NK-92 (cell line): ENCODE results near the gene OTUD6A.
"Not testable (repeated sequence)": the region's sequence is repeated elsewhere in the genome, so short reads cannot be mapped to it uniquely, and the experiment has no call there.

Experiments
- DNase-seq: peaks from one replicate; lab custom pipeline; 2025; ENCODE audit not compliant: unreplicated experiment; lab: John Stamatoyannopoulos, UW

OTUD6A gene

DNA sequence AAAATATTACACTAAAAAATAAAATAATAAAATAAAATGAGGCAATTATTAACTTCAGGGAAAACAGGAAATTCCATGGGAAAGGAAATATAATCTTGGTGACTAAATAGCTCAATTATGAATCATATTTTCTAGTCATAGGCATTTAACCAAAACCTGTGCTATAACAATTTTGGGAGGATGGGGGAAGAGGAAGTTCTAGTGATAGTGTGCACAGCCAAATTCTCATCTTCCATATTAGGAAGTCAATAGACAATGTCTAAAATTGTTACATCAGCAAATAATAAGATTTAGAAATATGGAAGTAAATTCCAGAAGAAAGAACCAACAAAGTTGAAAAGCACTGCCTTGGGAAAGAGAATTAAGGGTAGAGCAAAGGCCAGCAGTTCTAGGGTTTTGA, 15.3 kb upstream of the OTUD6A start:
- no peak for DNase-seq

DNA sequence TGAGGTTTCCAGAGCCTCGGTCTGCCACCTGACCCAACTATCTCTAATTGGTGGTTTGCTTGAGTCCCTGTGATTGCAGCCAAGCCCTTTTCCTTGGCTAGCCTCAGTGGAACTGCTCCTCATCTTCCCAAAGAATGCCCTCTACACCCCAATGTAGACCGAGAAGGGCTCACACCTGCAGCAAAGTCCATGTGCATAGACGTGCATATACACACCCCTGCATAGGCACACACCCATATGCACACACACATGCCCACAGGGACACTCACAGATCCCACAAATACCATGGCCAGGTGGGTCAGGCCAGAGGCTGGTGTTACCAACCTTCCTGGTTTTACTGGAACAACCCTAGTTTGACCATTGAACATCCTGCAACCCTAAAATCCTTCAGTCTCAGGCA, 12.9 kb upstream of the OTUD6A start:
- no peak for DNase-seq

DNA sequence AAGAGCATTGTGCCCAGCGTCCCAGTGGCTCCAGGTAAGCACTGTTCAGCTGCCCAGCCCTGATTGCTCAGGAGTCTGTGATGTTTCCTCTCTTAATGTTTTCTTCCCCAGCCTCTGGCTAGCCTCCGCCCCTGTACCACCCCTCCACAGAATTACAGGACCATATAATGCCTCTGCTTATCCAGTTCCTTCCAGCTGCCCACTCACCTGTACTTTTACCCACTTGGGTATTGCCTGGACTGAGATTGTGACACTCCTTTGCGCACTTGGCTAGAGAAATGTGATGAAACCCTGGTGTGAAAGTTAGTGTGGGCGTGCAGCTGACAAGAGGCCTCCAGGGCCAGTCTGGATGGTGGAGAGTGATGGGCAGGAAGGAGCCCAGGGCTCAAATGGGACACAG, 12.3 kb upstream of the OTUD6A start, which contains the start of gene AWAT2:
Gene AWAT2, minus strand, starts transcription at position 14 of the 400 bp plus-strand sequence. Its CDS starts 6 bp downstream, at position 8.
- no peak for DNase-seq

DNA sequence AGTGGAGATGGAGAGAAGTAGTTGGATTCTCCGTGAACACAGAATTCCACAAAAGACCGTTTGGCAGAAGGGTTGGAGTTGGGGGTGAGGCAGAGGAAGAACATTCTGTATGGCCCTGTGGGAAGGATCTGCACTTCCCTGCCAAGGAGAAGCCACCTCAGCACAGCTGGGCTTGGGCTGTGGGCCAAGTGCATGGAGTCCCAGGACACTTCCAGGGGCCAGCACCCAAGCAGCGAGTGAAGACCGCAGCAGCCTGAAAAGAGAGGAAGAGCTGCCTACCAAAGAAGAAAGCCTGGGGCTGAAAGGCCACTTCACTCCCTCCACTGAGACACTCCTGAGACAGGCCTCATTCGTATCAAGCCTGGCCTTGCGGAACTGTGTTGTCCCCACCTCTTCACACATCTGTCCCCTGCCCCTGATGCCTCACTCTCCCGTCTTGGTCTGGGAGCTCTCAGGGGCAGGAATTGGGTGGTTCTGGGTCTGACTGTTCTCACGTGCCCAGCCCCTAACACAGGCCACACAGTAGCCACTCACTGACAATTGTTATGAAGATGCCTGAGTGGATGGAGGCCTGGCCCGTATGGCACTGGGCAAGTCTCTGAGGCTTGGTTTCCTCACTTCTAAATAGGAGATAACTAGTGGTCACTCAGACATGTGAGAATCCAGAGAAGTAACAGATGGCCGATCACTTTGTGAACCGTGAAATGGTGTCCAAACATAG, 9.2 kb upstream of the OTUD6A start:
- no peak for DNase-seq

DNA sequence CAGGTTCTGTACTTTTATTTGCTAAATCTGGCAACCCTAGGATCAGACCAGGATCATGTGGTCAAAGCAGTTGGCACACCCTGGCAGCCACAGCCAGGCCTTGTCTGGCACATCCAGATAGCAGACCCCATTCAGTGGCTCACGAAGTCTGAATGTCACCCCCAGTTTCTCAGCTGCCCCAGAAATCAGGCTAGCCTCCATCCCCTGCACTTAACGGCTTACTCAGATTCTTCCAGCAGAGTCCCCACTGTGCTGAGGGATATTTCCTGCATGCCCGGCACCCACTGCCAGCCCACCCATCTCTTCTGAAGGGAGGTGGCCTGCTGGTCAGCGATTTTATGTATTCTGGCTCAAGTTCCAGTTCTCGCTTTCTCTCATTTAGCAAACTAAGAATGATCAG, 7.9 kb upstream of the OTUD6A start:
- no peak for DNase-seq

DNA sequence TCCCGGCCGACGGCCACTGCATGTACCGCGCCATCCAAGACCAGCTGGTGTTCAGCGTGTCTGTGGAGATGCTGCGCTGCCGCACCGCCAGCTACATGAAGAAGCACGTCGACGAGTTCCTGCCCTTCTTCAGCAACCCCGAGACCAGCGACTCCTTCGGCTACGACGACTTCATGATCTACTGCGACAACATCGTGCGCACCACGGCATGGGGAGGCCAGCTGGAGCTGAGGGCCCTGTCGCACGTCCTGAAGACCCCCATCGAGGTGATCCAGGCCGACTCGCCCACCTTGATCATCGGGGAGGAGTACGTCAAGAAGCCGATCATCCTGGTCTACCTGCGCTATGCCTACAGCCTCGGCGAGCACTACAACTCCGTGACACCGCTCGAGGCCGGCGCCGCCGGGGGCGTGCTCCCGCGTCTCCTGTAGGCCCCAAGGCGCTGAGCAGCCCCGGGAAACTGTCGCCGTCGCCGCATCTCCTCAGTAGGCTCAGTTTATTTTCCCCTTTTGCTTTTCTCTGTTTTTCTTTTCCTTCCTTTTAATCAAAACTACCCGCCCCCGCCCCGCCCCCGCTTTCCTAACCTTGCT, 799 bp downstream of the OTUD6A start:
- no peak for DNase-seq

DNA sequence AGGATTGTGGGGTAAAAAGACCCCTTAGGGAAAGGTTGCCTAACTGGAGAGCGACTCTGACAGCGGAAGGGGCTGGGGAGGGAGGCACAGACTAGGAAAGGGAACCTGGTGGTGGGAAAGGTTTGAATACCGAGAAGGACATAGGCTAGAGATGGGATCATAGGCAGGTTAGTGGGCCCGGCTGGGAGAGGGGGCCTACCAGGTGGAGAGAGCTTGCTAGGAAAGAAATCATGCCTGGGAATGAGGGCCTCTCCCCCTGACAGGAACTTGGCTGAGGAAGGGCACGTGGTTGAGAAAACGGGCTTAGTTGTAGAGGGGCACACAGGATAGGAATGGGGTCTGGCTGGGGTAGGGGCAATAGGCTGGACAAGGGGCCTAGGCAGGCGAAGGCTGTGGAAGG, 4.4 kb downstream of the OTUD6A start:
- DNase-seq = no peak

DNA sequence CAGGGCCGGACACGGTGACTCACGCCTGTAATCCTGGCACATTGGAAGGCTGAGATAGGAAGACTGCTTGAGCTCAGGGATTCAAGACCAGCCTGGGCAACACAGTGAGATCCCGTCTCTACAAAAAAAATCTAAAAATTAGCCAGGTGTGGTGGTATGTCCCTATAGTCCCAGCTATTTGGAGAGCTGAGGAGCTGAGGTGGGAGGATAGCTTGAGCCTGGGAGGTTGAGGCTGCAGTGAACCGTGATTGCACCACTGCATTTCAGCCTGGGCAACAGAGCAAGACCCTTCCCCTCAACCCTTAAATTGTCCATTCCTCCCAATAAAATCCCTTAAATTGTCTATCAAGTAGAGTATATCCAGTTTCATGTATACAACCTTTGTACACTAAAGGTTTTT, 17.0 kb downstream of the OTUD6A start:
- DNase-seq = no peak

DNA sequence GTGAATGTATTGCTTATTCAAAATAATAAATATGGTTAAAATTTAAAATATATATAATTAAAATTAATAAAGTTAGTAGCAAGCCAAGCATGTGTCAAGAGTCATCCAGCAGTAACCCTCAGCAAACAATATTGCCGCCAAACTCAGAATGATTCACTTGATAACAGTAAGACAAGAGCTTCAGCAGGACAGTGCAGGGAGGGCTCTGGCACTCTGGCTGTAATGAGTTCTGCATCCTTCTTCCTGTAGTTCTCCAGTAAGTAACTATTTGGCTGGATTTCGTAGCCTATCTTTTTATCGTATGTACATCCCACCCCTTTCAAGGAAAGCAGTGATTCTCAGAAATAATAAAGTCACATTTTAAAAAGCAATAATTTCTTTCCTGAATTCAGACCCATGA, 17.6 kb downstream of the OTUD6A start:
- no peak for DNase-seq

DNA sequence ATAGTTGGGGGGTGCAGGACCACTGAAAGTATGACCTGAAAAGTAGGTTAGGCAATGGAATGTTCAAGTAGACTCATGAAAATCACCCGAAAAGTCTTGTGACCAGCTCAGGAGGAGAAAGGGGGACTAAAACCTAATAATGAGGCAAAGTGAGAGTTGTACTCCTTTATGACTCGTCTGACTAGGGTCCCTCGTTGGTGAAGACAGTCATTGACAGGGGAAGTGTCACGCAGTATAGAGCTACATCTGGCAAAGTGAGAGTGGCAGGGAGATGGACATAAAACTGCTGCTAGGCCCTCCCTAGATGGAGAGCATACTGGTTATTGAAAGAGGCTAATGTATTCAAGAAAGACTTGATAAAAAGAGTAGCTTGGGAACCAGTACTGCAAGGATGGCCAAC, 20.5 kb downstream of the OTUD6A start:
- no peak for DNase-seq

DNA sequence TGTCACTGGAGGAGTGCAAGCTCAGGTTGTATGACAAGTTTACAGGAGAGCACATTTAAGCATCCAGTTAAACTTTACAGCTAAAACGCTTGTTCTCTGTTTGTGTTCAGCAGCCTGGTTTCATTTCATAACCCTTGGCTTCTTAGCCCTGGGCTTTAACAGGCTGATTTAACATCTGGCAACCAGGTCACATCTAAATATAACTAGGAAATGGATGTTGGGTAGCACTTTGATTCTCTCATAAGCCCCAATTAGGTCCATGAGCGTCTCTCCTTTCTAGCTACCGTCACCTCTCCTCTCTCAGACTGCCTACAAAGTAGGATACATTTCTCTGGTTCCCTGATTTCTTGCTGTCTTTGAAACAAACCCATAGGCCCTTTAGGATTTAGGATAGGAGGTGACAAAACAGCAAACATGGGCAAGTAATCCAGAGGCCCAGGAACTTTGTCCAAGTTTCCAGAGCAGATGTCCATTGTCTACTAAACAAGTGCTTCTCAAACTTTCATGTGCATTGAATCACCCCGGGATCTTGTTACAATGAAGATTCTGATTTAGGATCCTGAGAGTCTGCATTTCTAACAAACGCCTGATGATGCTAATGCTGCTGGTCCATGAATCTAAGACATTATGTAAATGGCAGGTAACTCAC, 22.5 kb downstream of the OTUD6A start:
- DNase-seq = no peak

DNA sequence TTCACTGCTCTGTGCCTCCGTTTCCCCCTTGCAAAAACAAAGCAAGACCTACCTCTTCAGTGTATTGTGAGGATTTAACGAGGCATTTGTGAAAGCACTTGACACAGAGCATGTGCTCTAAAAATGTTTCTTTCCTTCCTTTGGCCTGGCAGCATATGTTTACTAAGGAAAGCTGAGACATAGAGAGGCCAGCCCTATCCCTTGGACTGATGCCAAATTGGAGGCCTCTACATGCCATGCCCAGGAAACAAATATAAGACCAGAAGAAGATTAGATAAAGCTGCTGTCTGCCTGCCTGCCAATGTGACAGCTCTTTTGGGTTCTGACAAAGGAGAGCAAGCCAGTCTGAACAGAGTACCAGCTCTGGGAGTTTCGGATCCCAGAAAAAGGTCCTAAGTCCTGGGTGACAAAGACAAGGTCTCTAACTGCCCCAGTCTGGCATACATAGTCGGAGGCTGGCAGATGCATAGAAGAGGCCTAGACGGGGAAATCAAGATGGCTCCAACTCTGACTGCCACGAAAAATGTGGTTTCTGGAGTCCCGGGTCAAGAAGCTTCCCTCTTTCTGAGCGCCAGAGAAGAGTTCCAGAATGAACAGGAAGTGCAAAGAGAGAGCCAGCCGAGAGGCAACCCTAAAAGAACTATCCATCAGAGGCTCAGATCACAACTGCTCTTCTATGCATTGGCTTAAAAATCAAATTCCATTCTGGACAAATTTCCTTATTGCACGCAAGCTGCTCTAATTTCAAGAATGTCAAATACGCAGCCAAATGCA, 25.8 kb downstream of the OTUD6A start:
- no peak for DNase-seq

DNA sequence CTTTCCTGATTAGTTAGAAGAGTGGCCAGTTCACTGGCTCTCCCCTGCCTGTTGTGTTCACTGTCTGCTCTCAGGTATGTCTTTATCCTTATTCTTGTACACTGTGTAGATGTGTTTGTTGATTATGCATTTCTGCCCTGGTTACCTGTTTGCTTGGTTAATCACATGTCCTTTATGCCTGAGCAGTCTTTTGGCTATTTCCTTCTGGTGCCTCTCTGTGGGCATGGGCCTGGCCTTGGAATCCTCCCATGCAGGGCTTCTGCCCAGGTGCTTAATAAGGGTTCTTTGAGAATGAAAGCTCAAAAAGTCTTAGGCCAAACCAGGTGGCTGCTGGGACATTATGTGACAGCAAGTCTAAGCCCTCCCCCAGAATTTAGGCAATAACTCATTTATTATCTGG, 26.5 kb downstream of the OTUD6A start:
- no peak for DNase-seq

DNA sequence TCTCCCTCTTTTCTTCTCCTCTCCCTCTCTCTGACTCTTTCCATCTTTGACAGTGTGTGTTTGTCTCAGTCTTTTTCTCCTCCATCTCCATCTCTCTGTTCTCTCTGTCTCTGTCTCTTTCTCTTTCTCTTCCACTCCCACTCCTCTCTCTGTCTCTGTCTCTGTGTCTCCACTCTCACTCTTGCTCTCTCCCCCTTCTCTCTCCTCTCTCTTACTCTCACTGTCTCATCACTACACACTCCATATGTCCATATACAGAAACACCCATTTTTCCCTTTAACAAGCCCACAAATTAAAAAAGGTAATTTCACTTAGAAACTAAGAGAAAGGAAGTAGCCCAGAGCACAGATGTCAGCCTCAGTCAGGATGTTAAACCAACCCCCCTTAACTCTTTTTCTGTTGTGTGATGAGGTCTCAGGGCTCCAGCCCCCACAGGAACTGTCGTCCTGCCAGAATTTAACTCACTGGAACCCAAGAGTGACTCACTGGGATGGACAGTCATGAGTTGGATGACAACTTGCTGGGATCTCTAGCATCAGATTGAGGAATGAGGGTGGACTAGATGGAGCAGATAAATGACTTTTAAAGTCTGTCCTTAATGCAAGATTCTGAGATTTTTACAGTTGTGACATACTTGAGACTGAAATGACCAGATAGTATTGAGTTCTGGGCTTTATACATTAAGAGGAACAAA, 27.5 kb downstream of the OTUD6A start:
- no peak for DNase-seq

DNA sequence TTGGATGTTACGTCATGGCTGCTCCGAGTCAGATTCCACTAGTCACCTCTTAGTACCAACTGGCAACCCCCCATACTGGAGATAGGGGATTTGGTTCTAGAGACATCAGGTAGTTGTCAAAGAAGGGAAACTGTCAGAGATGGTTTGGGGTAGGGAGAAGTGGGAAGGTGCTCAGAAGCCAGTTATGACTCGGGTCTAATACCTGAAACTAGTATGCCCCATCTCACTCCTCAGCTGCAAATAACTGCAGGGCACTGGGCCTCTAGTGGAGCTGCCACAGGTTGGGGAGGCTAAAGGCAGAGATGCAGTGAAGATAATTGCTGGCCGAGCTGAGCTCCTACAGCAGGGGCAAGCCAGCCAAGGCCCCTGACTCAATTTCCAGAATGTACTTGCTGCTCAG, 30.0 kb downstream of the OTUD6A start:
- no peak for DNase-seq

DNA sequence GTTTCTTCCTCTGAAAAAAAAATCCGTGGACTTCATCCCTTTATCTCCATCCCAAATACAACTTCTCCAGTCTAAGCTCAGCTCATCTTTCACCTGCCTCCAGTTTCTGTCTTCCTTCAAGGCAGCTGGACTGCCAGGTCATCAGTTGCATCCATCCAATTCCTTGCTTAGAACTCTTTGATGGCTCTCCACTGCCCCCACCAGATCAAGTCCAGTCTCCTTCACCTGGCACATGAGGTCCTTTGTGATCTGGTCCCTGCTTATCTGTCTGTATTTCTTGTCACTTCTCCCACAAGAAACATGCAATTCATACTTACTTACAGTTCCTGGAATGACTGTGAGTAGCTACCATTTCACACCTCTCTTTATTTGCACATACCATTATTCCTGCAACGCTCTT, 33.8 kb downstream of the OTUD6A start:
- DNase-seq = no peak

DNA sequence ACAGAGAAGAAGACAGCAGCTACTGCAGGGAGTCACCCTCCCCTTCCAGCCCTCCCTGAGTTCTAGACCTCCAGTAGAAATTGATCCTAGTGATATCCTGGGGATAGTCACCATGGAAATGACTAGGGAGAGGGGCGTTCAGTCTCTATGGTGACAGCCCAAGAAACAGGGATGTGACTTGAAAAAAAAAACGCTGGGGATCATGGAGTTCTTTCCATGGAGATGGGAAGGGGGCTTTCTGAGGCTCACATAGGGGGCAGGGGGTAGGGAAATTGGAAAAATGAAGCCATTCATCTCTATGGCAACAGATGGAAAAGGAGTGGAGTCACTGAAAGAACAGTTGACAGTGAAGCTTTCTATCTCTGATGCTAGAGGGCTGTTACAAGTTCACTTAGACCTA, 43.0 kb downstream of the OTUD6A start:
- no peak for DNase-seq

DNA sequence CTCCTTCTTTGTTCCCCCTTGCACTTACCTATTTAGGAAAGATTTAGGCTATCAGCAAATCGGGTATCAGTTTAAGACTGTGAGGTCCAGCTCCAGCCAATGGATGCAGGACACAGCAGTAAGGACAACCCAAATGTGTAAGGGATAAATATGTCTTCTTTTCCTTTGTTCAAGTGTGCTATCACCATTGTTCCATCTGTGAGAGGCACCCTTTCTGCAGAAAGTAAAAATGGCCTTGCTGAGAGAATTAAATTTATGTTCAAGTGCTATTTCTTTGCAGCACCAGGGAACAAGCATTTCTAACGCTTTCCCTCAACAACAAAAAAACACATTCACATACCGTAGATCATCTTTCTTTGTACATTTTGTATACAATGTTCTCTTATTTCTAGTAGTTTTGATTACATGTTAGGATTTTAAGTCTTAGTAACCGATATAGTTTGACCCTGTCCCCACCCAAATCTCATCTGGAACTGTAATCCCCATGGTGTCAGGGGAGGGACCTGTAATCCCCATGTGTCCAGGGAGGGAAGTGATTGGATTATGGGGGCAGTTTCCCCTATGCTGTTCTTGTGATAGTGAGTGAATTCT, 49.3 kb downstream of the OTUD6A start:
- DNase-seq = not testable (repeated sequence)
